Neural progenitor cell (in vitro differentiated cells): ENCODE results near the gene HRC.

Experiments used
- EZH2 ChIP-seq: fragments of 200-600 bp; sonication (generic); IDR thresholded peaks from 2 replicates; pipeline ENCODE4 v1.6.1; 2017; ENCODE audit warnings: antibody characterized with exemption, mild to moderate bottlenecking, moderate library complexity
- TF ChIP-seq, protein P1 (sequence below): fragments of 200-600 bp; sonication (generic); IDR thresholded peaks from 2 replicates; pipeline ENCODE4 v1.5.1; 2017; ENCODE audit warnings: antibody characterized with exemption, mild to moderate bottlenecking

DNA sequence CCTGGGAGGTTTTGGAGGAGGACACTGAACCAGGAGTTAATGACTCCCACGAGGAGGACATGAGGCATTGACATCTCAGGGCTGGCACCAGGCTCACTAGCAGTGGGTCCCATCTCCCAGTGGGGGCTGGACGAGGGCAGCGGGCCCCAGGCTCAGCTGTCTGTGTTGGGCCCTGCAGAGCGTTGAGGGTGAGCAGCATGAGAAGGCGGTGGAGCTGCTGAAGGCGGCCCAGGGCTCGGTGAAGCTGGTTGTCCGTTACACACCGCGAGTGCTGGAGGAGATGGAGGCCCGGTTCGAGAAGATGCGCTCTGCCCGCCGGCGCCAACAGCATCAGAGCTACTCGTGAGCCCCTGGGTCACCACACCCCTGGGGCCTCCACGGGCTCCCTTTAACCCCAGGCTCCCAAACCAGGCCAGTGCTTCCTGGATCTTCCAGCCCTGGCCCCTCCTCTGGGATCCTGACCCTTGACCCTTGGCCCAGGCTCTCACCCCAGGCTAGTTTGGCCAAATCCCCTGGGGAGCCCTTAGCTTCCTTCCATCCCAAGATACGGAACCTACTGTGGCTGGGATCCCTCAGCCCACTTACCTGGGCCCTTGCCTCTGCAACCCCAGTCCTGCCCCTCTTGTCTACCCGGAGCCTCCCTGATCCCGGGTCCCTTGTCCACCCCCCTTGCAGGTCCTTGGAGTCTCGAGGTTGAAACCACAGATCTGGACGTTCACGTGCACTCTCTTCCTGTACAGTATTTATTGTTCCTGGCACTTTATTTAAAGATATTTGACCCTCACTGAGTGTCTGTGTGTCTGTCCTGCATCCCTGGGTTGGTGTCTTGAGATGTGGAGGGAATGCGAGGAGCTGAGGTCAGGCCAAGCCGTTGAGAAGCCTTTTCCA, 37.3 kb downstream of the HRC start:
- TF ChIP-seq, protein P1, sequence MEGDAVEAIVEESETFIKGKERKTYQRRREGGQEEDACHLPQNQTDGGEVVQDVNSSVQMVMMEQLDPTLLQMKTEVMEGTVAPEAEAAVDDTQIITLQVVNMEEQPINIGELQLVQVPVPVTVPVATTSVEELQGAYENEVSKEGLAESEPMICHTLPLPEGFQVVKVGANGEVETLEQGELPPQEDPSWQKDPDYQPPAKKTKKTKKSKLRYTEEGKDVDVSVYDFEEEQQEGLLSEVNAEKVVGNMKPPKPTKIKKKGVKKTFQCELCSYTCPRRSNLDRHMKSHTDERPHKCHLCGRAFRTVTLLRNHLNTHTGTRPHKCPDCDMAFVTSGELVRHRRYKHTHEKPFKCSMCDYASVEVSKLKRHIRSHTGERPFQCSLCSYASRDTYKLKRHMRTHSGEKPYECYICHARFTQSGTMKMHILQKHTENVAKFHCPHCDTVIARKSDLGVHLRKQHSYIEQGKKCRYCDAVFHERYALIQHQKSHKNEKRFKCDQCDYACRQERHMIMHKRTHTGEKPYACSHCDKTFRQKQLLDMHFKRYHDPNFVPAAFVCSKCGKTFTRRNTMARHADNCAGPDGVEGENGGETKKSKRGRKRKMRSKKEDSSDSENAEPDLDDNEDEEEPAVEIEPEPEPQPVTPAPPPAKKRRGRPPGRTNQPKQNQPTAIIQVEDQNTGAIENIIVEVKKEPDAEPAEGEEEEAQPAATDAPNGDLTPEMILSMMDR: no peak
- TF ChIP-seq EZH2: no peak
